Neural progenitor cell (in vitro differentiated cells): ENCODE results near the gene CDH20. TPM values are rescaled to one million over a fixed set of nuclear protein-coding genes. Genes with fewer than 3 reads are reported as not detected.

Experiments
- DNase-seq: peaks from one replicate; pipeline ENCODE4 v3.0.0-alpha.2; 2016; ENCODE audit warnings: low spot score
- H2AFZ ChIP-seq: fragments of 200-600 bp; sonication (generic); replicated peaks from 2 replicates; pipeline ENCODE4 v1.6.1; 2016; ENCODE audit warnings: antibody characterized with exemption
- H3F3A ChIP-seq: fragments of 200-600 bp; sonication (generic); 2 replicates; pipeline ENCODE4 v1.6.1; 2016; ENCODE audit warnings: antibody characterized with exemption, low read depth
- H3K27ac ChIP-seq: fragments of 200-600 bp; sonication (generic); 2 replicates; pipeline ENCODE4 v1.5.1; 2016; ENCODE audit warnings: mild to moderate bottlenecking
- H3K27me3 ChIP-seq: fragments of 200-600 bp; sonication (generic); 2 replicates; pipeline ENCODE4 v1.6.1; 2016; ENCODE audit warnings: mild to moderate bottlenecking, moderate library complexity
- H3K36me3 ChIP-seq: fragments of 200-600 bp; sonication (generic); 2 replicates; pipeline ENCODE4 v1.5.1; 2016
- H3K4me1 ChIP-seq: fragments of 200-600 bp; sonication (generic); 2 replicates; pipeline ENCODE4 v1.6.1; 2016; ENCODE audit warnings: mixed run types
- H3K4me2 ChIP-seq: fragments of 200-600 bp; sonication (generic); 2 replicates; pipeline ENCODE4 v1.6.1; 2016
- H3K4me3 ChIP-seq: fragments of 200-600 bp; sonication (generic); 2 replicates; pipeline ENCODE4 v1.5.1; 2016
- H3K79me2 ChIP-seq: fragments of 200-600 bp; sonication (generic); 2 replicates; pipeline ENCODE4 v1.6.1; 2016; ENCODE audit warnings: low read depth
- H3K9ac ChIP-seq: fragments of 200-600 bp; sonication (generic); 2 replicates; pipeline ENCODE4 v1.6.1; 2016
- H3K9me3 ChIP-seq: fragments of 200-600 bp; sonication (generic); 2 replicates; pipeline ENCODE4 v1.5.1; 2016; ENCODE audit warnings: low read depth
- H4K20me1 ChIP-seq: fragments of 200-600 bp; sonication (generic); 2 replicates; pipeline ENCODE4 v1.6.1; 2016; ENCODE audit warnings: low read depth
- H3K27ac Mint-ChIP-seq: 3 replicates; pipeline ENCODE4 v1.8.0; 2021; ENCODE audit warnings: mixed read lengths
- H3K27me3 Mint-ChIP-seq: 2 replicates; pipeline ENCODE4 v1.8.0; 2022; ENCODE audit warnings: low read depth, mild to moderate bottlenecking, inconsistent platforms, moderate library complexity, mixed read lengths; ENCODE audit not compliant: insufficient read depth
- H3K36me3 Mint-ChIP-seq: 3 replicates; pipeline ENCODE4 v1.8.0; 2021; ENCODE audit warnings: mixed read lengths
- H3K4me1 Mint-ChIP-seq: 3 replicates; pipeline ENCODE4 v1.8.0; 2021; ENCODE audit warnings: mixed read lengths
- H3K4me3 Mint-ChIP-seq: 3 replicates; pipeline ENCODE4 v1.8.0; 2021; ENCODE audit warnings: mild to moderate bottlenecking, moderate library complexity, mixed read lengths
- H3K9me3 Mint-ChIP-seq: 3 replicates; pipeline ENCODE4 v1.8.0; 2020; ENCODE audit warnings: mixed read lengths
- EZH2 ChIP-seq: fragments of 200-600 bp; sonication (generic); IDR thresholded peaks from 2 replicates; pipeline ENCODE4 v1.6.1; 2017; ENCODE audit warnings: antibody characterized with exemption, mild to moderate bottlenecking, moderate library complexity
- EZH2phosphoT487 ChIP-seq: fragments of 200-600 bp; sonication (generic); IDR thresholded peaks from 2 replicates; pipeline ENCODE4 v1.6.1; 2017; ENCODE audit warnings: antibody characterized with exemption
- total RNA-seq: library from RNA; depleted of rRNA; stranded (reverse); fragments of >200 nt; gene quantifications from 2 replicates; pipeline ENCODE4 v1.2.3, GENCODE V29; 2015; ENCODE audit warnings: low replicate concordance
- TF ChIP-seq, protein P1 (sequence below): fragments of 200-600 bp; sonication (generic); IDR thresholded peaks from 2 replicates; pipeline ENCODE4 v1.5.1; 2017; ENCODE audit warnings: antibody characterized with exemption, mild to moderate bottlenecking

CDH20 gene
- total RNA-seq, 1 donor from 2014 or later = 1.6 TPM

DNA sequence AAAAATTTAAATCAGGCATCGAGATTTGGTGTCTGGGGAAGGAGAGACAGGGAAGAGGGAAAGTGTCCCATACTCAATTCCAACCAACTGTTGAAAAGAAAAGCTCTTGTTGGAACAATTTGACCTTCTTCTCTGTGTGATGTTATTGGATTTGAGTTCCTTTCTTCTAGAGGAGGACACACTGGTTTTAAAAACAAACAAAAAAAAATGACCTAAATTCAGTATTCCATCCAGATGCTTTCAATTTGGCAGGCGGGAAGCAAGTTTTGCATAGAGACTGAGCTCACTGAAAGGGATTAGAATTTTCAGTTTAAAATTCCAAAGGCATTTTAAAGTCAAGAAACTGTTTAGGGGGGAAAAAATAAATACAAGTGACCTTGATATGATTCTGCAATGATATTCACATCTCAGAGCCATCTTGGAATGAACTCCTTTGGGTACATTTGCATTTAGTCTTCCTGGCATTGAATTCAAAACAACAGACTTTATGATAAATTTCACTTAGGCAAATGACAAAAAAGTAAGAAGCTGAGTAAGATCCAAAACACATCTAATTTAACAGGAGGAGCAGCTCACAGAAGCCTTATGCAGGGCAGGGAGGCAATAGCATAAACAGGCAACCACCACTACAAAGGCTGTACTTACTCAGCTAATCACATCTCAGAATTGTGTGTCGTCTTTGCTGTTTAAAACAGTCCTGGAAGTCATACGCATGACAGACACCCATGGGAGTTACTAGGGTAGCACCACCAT lies 126.8 kb downstream of the CDH20 start:
- Mint-ChIP-seq H3K27ac (no peak overlapping the region), H3K4me3 (no peak overlapping the region), H3K9me3 (no peaks in the 10 kb centered on the region), H3K27me3 (no peaks in the 10 kb centered on the region), H3K36me3 (no peaks in the 10 kb centered on the region), H3K4me1 (peaks cover 20% of the 10 kb centered on the region)
- TF ChIP-seq, protein P1, sequence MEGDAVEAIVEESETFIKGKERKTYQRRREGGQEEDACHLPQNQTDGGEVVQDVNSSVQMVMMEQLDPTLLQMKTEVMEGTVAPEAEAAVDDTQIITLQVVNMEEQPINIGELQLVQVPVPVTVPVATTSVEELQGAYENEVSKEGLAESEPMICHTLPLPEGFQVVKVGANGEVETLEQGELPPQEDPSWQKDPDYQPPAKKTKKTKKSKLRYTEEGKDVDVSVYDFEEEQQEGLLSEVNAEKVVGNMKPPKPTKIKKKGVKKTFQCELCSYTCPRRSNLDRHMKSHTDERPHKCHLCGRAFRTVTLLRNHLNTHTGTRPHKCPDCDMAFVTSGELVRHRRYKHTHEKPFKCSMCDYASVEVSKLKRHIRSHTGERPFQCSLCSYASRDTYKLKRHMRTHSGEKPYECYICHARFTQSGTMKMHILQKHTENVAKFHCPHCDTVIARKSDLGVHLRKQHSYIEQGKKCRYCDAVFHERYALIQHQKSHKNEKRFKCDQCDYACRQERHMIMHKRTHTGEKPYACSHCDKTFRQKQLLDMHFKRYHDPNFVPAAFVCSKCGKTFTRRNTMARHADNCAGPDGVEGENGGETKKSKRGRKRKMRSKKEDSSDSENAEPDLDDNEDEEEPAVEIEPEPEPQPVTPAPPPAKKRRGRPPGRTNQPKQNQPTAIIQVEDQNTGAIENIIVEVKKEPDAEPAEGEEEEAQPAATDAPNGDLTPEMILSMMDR = no peak
- Histone ChIP-seq H3K79me2 (no peaks in the 10 kb centered on the region), H3K27me3 (no peaks in the 10 kb centered on the region), H3K27ac (no peak overlapping the region), H2AFZ (peak overlapping the region; percentile 70), H3K4me3 (no peak overlapping the region), H3K9ac (no peak overlapping the region), H3K9me3 (no peaks in the 10 kb centered on the region), H3K4me2 (no peak overlapping the region), H3F3A (no peaks in the 10 kb centered on the region), H4K20me1 (no peaks in the 10 kb centered on the region), H3K36me3 (no peaks in the 10 kb centered on the region), H3K4me1 (peaks cover 9% of the 10 kb centered on the region)
- DNase-seq = no peak

DNA sequence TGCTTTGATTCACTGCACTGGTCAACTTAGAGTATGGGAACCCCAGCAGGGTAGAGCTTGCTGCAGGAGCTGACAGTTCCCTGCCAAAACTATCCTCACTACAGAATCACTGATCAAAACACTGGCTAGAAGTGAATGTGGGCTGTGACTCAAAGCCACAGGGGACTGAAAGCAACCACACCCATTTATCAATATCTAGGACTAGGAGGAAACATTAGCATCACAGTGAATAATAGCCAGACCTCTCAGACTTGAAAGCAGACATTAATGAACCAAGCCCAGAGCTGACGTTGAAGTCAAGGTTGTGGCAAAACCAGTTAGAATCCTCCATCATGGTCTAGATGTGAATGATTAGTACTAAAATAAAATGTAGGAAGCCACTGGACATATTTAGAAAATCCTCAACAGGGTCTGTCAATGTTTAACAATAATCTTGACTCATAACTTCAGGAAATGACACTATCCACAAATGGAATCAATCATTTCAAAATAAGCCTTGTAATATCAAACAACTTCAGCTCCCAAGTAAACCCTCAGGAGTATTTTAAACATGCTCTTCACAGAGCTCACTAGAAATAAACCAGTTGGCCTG lies 131.4 kb downstream of the CDH20 start:
- peak overlapping the region; percentile 74 for H3K27ac Mint-ChIP-seq

DNA sequence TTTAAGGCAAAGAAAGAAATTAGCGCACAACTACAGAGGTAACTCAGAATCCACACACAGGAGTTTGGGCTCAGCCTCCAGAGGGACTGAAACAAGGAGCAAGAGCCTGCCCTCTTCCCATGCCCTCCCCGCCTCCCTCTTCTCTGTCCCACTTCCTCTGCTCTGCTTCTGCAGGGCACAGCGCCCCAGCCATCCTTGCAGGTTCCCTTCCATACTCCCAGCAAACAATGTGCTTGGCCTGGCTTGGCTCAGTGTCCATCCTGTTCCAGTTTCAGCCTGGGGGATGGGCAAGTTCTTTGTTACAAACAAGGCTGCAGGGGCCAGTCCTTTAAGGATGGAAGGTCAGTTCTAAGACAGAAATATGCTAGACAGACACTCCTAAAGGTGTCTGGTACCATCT lies 133.5 kb downstream of the CDH20 start:
- H3K4me3 Mint-ChIP-seq = no peak overlapping the region
- H3K4me3 ChIP-seq = no peak overlapping the region
- H3K4me1 ChIP-seq = peaks cover 35% of the 10 kb centered on the region
- H3K4me2 ChIP-seq = no peak overlapping the region
- DNase-seq = no peak
- H3K9me3 Mint-ChIP-seq = no peaks in the 10 kb centered on the region
- no peak overlapping the region for H3K9ac ChIP-seq
- no peaks in the 10 kb centered on the region for H3K36me3 Mint-ChIP-seq
- H3K27ac Mint-ChIP-seq = peak overlapping the region; percentile 65
- H3K4me1 Mint-ChIP-seq = peaks cover 60% of the 10 kb centered on the region
- peak overlapping the region; percentile 82 for H2AFZ ChIP-seq
- H3K79me2 ChIP-seq = no peaks in the 10 kb centered on the region
- no peaks in the 10 kb centered on the region for H4K20me1 ChIP-seq
- H3K27me3 Mint-ChIP-seq = no peaks in the 10 kb centered on the region
- H3K27ac ChIP-seq = no peak overlapping the region
- peaks cover 9% of the 10 kb centered on the region for H3F3A ChIP-seq
- TF ChIP-seq, protein P1 = no peak
- TF ChIP-seq EZH2phosphoT487 = no peak
- no peak for TF ChIP-seq EZH2
- H3K36me3 ChIP-seq = no peaks in the 10 kb centered on the region
- H3K9me3 ChIP-seq = no peaks in the 10 kb centered on the region
- no peaks in the 10 kb centered on the region for H3K27me3 ChIP-seq

More for the DNA sequence above, 131.4 kb downstream of the CDH20 start:
- TF ChIP-seq, protein P1 = no peak
- TF ChIP-seq EZH2 (no peak), EZH2phosphoT487 (no peak)
- Histone ChIP-seq H3K27ac (no peak overlapping the region), H3K9me3 (no peaks in the 10 kb centered on the region), H3K36me3 (no peaks in the 10 kb centered on the region), H3K79me2 (no peaks in the 10 kb centered on the region), H3K27me3 (no peaks in the 10 kb centered on the region), H4K20me1 (no peaks in the 10 kb centered on the region), H3K4me3 (no peak overlapping the region), H3F3A (no peaks in the 10 kb centered on the region), H3K9ac (no peak overlapping the region), H3K4me1 (peaks cover 15% of the 10 kb centered on the region), H3K4me2 (no peak overlapping the region), H2AFZ (no peak overlapping the region)
- Mint-ChIP-seq H3K4me3 (no peak overlapping the region), H3K9me3 (no peaks in the 10 kb centered on the region), H3K4me1 (peaks cover 46% of the 10 kb centered on the region), H3K36me3 (no peaks in the 10 kb centered on the region), H3K27me3 (no peaks in the 10 kb centered on the region)
- DNase-seq = no peak
